ENCODE data around the gene MRPL43.

GRCh38 chr10:100969187-100970075 lies 17.9 kb downstream of the MRPL43 start, which contains the start of gene SEMA4G:
- no peak for TF ChIP-seq EZH2 (IDR thresholded peaks at IDR 0.05; ENCODE audit: borderline replicate concordance, low read depth, low read length, severe bottlenecking)
- TF ChIP-seq, protein P1, sequence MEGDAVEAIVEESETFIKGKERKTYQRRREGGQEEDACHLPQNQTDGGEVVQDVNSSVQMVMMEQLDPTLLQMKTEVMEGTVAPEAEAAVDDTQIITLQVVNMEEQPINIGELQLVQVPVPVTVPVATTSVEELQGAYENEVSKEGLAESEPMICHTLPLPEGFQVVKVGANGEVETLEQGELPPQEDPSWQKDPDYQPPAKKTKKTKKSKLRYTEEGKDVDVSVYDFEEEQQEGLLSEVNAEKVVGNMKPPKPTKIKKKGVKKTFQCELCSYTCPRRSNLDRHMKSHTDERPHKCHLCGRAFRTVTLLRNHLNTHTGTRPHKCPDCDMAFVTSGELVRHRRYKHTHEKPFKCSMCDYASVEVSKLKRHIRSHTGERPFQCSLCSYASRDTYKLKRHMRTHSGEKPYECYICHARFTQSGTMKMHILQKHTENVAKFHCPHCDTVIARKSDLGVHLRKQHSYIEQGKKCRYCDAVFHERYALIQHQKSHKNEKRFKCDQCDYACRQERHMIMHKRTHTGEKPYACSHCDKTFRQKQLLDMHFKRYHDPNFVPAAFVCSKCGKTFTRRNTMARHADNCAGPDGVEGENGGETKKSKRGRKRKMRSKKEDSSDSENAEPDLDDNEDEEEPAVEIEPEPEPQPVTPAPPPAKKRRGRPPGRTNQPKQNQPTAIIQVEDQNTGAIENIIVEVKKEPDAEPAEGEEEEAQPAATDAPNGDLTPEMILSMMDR (IDR thresholded peaks at IDR 0.05; ENCODE audit: borderline replicate concordance, extremely low read depth, low read length, poor library complexity, severe bottlenecking), result peak; percentile 60
